Upper lobe of left lung (tissue), 4 donors: ENCODE measurements around the gene CYP4F2.
"Not testable (repeated sequence)": the region's sequence is repeated elsewhere in the genome, so short reads cannot be mapped to it uniquely, and the experiment has no call there.

Experiments
- CTCF ChIP-seq, 6 experiments: fragments of 450-650 bp in 4 of 6; fragments of 200-600 bp in 2 of 6; sonication (generic) in 2 of 6; IDR thresholded peaks; one replicate each; pipeline ENCODE4 v1.5.1; 2016 to 2019; ENCODE audit warnings: antibody characterized with exemption in 6 of 6
- POLR2AphosphoS5 ChIP-seq, 2 donors: sonication (generic); formaldehyde crosslinking; IDR thresholded peaks; one replicate each; pipeline ENCODE4 v1.5.1; 2017; ENCODE audit warnings: antibody characterized with exemption in 2 of 2

GRCh38 chr19:15933761-15934331 is 36.0 kb upstream of the CYP4F2 start:
- TF ChIP-seq CTCF, POLR2AphosphoS5 (IDR thresholded peaks at IDR 0.05): not testable (repeated sequence)
